Stimulated activated naive CD8-positive, alpha-beta T cell treated with anti-CD3 and anti-CD28 coated beads, Interleukin-15, Interleukin-2, amounts not matched to agents 100 ng/mL and 50 ng/mL, for 24 hours (primary cell): ENCODE data around the gene OSBP2.

Experiments
- H3K27ac Mint-ChIP-seq: one replicate; pipeline ENCODE4 v1.8.0; 2021; ENCODE audit warnings: mild to moderate bottlenecking, mixed read lengths
- H3K27me3 Mint-ChIP-seq: one replicate; pipeline ENCODE4 v1.8.0; 2021; ENCODE audit warnings: mixed read lengths
- H3K36me3 Mint-ChIP-seq: one replicate; pipeline ENCODE4 v1.8.0; 2021; ENCODE audit warnings: low read depth, mixed read lengths
- H3K4me1 Mint-ChIP-seq: one replicate; pipeline ENCODE4 v1.8.0; 2021; ENCODE audit warnings: low read depth, mixed read lengths
- H3K4me3 Mint-ChIP-seq: one replicate; pipeline ENCODE4 v1.8.0; 2021; ENCODE audit warnings: mild to moderate bottlenecking, mixed read lengths
- H3K9me3 Mint-ChIP-seq: one replicate; pipeline ENCODE4 v1.8.0; 2021; ENCODE audit warnings: mixed read lengths

Gene OSBP2

DNA sequence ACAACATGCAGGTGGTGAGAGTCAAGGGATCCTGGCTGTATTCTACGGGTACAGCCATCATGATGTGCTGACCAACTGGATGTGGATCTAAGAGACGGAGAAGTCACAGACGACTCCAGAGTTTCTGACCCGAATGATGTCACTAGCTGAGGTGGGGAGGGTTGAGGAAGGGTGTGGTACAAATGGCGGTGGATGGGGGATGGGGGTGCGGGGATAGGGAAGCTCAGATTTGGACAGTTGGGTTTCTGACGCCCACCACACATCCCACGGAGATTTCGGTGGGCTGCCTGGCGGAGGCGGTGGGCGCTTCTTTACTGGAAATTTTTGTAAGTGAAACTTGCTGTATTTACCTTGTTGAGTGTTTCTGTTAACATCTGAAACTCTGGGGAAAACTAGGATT, 126.7 kb downstream of the OSBP2 start:
- Mint-ChIP-seq H3K4me3 (no peak overlapping the region), H3K36me3 (no peaks in the 10 kb centered on the region), H3K27me3 (peaks cover 36% of the 10 kb centered on the region), H3K9me3 (no peaks in the 10 kb centered on the region), H3K4me1 (peaks cover 6% of the 10 kb centered on the region), H3K27ac (no peak overlapping the region)

DNA sequence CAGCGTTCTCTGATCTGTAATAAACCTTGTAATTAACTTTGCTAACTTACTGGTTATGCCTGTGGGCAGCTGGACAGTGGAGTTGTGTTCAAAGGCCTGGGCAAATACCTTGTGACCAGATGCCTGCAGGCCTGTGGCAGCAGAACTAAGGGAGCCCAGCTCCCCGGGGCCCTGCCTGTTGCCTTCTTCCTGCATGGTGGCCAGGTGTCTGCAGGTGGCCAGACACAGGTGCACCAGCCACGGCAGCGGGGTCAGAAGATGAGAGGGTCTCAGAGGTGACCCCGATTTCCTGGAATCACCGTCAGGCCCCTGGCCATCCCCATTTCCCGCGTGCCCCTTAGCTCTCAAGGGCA, 127.2 kb downstream of the OSBP2 start:
- Mint-ChIP-seq H3K27me3 (peaks cover 36% of the 10 kb centered on the region), H3K36me3 (no peaks in the 10 kb centered on the region), H3K4me1 (peaks cover 8% of the 10 kb centered on the region), H3K27ac (no peak overlapping the region), H3K4me3 (no peak overlapping the region), H3K9me3 (no peaks in the 10 kb centered on the region)

GRCh38 chr22:30822216-30823014, 127.7 kb downstream of the OSBP2 start:
- H3K27me3 Mint-ChIP-seq = peaks cover 37% of the 10 kb centered on the region
- H3K36me3 Mint-ChIP-seq = no peaks in the 10 kb centered on the region
- no peak overlapping the region for H3K27ac Mint-ChIP-seq
- H3K9me3 Mint-ChIP-seq = no peaks in the 10 kb centered on the region
- peaks cover 14% of the 10 kb centered on the region for H3K4me1 Mint-ChIP-seq
- no peak overlapping the region for H3K4me3 Mint-ChIP-seq

DNA sequence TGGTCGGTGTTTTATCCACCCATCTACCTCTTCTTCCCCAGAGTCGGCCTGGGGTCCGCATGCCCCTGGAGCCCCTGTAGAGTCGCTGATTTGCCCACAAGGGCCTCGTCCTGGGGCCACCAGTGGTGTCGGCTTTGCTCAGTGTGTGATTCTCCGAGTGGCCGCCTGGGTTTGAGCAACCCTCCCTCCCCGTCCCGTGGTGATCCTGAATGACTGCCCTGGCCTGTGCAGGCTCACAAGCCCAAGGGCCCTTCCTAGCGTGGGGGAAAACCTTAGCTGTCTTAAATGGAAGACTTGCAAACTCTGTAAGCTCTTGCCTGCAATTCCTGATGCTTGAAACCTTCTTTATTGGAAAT, 128.3 kb downstream of the OSBP2 start:
- peaks cover 18% of the 10 kb centered on the region for H3K4me1 Mint-ChIP-seq
- no peaks in the 10 kb centered on the region for H3K36me3 Mint-ChIP-seq
- H3K4me3 Mint-ChIP-seq = peak overlapping the region; percentile 42
- H3K27ac Mint-ChIP-seq = no peak overlapping the region
- H3K9me3 Mint-ChIP-seq = no peaks in the 10 kb centered on the region
- peaks cover 39% of the 10 kb centered on the region for H3K27me3 Mint-ChIP-seq

DNA sequence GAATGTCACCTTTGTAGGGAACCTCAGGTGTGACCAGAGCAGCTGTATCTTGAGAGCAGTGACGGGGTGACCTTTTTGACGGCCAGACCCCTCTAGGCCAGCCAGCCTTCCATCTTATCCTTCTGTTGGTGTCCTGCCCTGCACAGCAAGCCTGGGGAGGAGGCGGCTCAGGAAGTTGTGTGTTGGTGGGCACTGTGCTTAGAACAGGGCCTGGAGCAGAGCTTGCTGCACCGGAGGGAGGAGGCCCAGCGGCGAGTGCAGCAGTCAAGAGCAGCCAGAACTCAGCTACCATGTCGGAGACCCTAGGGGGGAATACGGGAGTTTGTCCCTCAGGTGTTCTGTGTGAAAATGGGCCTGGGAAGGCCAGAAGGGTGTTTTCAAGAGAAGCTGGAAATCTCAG, 129.4 kb downstream of the OSBP2 start:
- H3K27me3 Mint-ChIP-seq = peaks cover 36% of the 10 kb centered on the region
- H3K4me1 Mint-ChIP-seq = peaks cover 18% of the 10 kb centered on the region
- no peaks in the 10 kb centered on the region for H3K36me3 Mint-ChIP-seq
- no peak overlapping the region for H3K27ac Mint-ChIP-seq
- H3K4me3 Mint-ChIP-seq = no peak overlapping the region
- no peaks in the 10 kb centered on the region for H3K9me3 Mint-ChIP-seq

- Mint-ChIP-seq H3K9me3 (no peaks in the 10 kb centered on the region), H3K27ac (no peak overlapping the region), H3K36me3 (no peaks in the 10 kb centered on the region), H3K4me3 (no peak overlapping the region), H3K27me3 (peaks cover 36% of the 10 kb centered on the region), H3K4me1 (peaks cover 18% of the 10 kb centered on the region)
These were observed 130.0 kb downstream of the OSBP2 start for GRCh38 chr22:30824711-30825110.

GRCh38 chr22:30825711-30826505, 131.2 kb downstream of the OSBP2 start:
- H3K4me3 Mint-ChIP-seq = no peak overlapping the region
- no peak overlapping the region for H3K27ac Mint-ChIP-seq
- no peaks in the 10 kb centered on the region for H3K9me3 Mint-ChIP-seq
- peaks cover 18% of the 10 kb centered on the region for H3K4me1 Mint-ChIP-seq
- no peaks in the 10 kb centered on the region for H3K36me3 Mint-ChIP-seq
- peaks cover 30% of the 10 kb centered on the region for H3K27me3 Mint-ChIP-seq

- Mint-ChIP-seq H3K36me3 (no peaks in the 10 kb centered on the region), H3K9me3 (no peaks in the 10 kb centered on the region), H3K27me3 (peaks cover 24% of the 10 kb centered on the region), H3K4me1 (peaks cover 18% of the 10 kb centered on the region), H3K27ac (peak overlapping the region; percentile 69), H3K4me3 (no peak overlapping the region)
These were observed 132.1 kb downstream of the OSBP2 start for GRCh38 chr22:30826670-30827355.

- Mint-ChIP-seq H3K36me3 (no peaks in the 10 kb centered on the region), H3K9me3 (no peaks in the 10 kb centered on the region), H3K4me1 (peaks cover 18% of the 10 kb centered on the region), H3K4me3 (no peak overlapping the region), H3K27me3 (peaks cover 24% of the 10 kb centered on the region), H3K27ac (no peak overlapping the region)
These were observed 133.0 kb downstream of the OSBP2 start for GRCh38 chr22:30827646-30828045.

GRCh38 chr22:30828187-30829155, 133.8 kb downstream of the OSBP2 start:
- H3K27me3 Mint-ChIP-seq = peaks cover 17% of the 10 kb centered on the region
- H3K27ac Mint-ChIP-seq = no peak overlapping the region
- no peaks in the 10 kb centered on the region for H3K9me3 Mint-ChIP-seq
- no peaks in the 10 kb centered on the region for H3K36me3 Mint-ChIP-seq
- H3K4me1 Mint-ChIP-seq = peaks cover 13% of the 10 kb centered on the region
- H3K4me3 Mint-ChIP-seq = no peak overlapping the region

DNA sequence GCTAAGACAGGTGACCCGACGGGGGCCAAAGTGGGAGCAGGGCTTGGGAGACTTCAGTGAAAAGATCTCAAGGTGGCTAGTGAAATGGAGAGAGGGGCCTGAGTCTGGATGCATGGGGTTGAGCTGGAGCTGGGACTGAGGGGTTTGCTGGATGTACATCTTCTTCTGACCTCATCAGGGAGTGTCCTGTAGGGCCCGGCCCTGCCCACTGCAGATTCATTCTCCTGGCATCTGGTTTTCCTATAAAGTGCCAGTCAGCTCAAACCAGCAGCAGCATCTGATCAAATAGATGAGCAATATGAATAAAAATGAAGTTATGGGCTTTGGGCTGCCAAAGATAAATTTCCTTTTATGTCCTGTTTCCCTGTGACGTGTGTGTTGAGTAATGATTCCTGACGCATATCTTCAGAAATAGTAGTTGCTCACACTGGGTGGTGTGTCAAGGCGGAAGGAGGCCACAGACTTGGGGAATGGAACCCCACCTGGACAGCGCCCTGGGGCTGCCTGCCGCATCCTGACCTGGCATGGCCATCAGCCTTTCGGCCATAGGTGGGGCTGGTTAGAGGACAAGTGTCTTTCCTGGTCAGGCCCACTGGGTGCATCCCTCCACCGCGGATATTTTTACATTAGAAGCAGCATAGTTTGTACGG, 135.4 kb downstream of the OSBP2 start:
- H3K4me1 Mint-ChIP-seq = peaks cover 12% of the 10 kb centered on the region
- H3K36me3 Mint-ChIP-seq = no peaks in the 10 kb centered on the region
- no peak overlapping the region for H3K27ac Mint-ChIP-seq
- H3K4me3 Mint-ChIP-seq = no peak overlapping the region
- peaks cover 9% of the 10 kb centered on the region for H3K27me3 Mint-ChIP-seq
- no peaks in the 10 kb centered on the region for H3K9me3 Mint-ChIP-seq

DNA sequence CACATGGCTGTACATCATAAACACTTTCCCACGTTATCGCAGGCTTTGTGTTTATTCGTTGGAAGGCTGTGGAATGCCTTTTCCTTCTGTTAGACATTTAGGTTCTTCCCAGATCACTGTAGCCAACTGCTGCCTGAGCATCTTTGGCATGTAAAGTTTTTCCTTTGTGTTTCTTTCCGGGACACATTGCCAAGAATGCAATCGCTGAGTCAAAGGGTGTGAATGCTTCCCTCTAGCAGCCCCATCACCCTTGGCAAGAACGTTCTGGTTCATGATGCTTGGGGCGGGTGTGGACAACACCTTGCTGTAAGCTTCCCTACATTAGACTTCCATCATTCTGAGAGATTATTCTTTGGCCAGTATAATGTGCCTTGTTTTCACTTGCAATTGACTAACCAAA, 136.2 kb downstream of the OSBP2 start:
- no peaks in the 10 kb centered on the region for H3K36me3 Mint-ChIP-seq
- H3K27me3 Mint-ChIP-seq = peaks cover 4% of the 10 kb centered on the region
- peaks cover 12% of the 10 kb centered on the region for H3K4me1 Mint-ChIP-seq
- H3K4me3 Mint-ChIP-seq = no peak overlapping the region
- no peaks in the 10 kb centered on the region for H3K9me3 Mint-ChIP-seq
- H3K27ac Mint-ChIP-seq = no peak overlapping the region

- no peaks in the 10 kb centered on the region for H3K36me3 Mint-ChIP-seq
- no peak overlapping the region for H3K27ac Mint-ChIP-seq
- H3K4me1 Mint-ChIP-seq = peaks cover 3% of the 10 kb centered on the region
- no peaks in the 10 kb centered on the region for H3K9me3 Mint-ChIP-seq
- peaks cover 2% of the 10 kb centered on the region for H3K27me3 Mint-ChIP-seq
- no peak overlapping the region for H3K4me3 Mint-ChIP-seq
These were observed 137.8 kb downstream of the OSBP2 start for GRCh38 chr22:30832407-30832987.

DNA sequence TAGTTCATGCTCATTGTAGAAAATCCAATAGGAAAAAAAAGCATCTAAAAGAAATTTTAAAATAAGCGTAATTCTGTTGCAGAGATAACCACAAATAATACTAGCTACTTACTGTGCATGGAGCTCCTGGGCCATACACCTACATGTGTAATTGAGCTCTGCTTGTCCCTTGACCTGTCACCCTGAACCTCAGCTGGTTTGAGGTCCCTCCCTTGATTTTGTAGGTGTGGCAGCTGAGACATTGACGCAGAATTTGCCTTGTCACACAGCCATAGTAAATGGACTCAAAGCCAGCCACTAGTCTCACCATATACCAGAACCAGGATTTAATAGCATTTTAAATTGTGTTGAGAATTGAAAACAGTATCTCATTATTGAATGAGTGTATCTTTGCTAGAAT, 138.6 kb downstream of the OSBP2 start:
- Mint-ChIP-seq H3K9me3 (peaks cover 7% of the 10 kb centered on the region), H3K27ac (no peak overlapping the region), H3K36me3 (no peaks in the 10 kb centered on the region), H3K4me1 (no peaks in the 10 kb centered on the region), H3K27me3 (peaks cover 1% of the 10 kb centered on the region), H3K4me3 (no peak overlapping the region)
